Adrenal gland (tissue), 5 donors: Measurements from ENCODE around the gene ASTN2.

Experiments
- CTCF ChIP-seq, 6 experiments: fragments of 450-650 bp in 4 of 6; fragments of 200-600 bp in 2 of 6; sonication (generic) in 1 of 6; IDR thresholded peaks; 1 replicate in 5 of 6; 2 replicates in 1 of 6; pipeline versions ENCODE4 v1.5.1 to v1.8.0; 2016 to 2021; ENCODE audit warnings: antibody characterized with exemption in 6 of 6, mild to moderate bottlenecking in 2 of 6, moderate library complexity in 1 of 6
- POLR2A ChIP-seq, 2 donors: fragments of 450-650 bp; IDR thresholded peaks; one replicate each; pipeline ENCODE4 v1.6.1; 2017; ENCODE audit warnings: antibody characterized with exemption in 2 of 2, mild to moderate bottlenecking in 2 of 2, moderate library complexity in 1 of 2
- donor health status: DM: no; HTN: no; CAD: no.

GRCh38 chr9:117151716-117152115 lies 263.1 kb downstream of the ASTN2 start:
- TF ChIP-seq CTCF (IDR thresholded peaks at IDR 0.05) (no peak), POLR2A (IDR thresholded peaks at IDR 0.05) (no peak)
